ENCODE results near the gene PDE4D.

DNA sequence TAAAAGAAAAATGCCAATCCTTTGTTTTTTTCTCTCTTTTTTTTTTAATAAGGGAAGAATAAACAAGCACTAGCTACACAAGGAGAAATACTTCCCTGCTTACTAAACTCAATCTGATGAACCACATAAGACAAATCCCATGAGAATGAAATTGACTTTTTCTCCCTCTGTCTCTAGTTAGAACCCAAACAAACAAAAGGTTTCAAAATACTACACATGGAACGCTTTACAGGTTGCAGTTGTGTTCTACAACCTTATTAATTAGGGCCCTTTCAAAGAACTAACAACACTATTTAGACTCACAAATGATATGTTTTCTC lies 124.5 kb downstream of the PDE4D start:
- TF ChIP-seq CTCF (IDR thresholded peaks at IDR 0.05), result no peak
- TF ChIP-seq ZFX (IDR thresholded peaks at IDR 0.05; ENCODE audit: borderline replicate concordance), result no peak

Measured in 22Rv1 (cell line).